Calu3 (cell line): ENCODE results near the gene COL15A1. TPM values are rescaled to one million over a fixed set of nuclear protein-coding genes. Genes with fewer than 3 reads are reported as not detected.

Experiments used
- BruUV-seq: library from RNA; stranded (reverse); fragments of 400-500 nt; replicated peaks from 2 replicates; lab custom pipeline; 2021; lab: Mats Ljungman, UMichigan
- CTCF ChIA-PET: fragments of 300-600 bp; sonication (Branson Sonifier 250); formaldehyde crosslinking; loops from one replicate; lab custom pipeline; 2022; ENCODE audit warnings: antibody characterized with exemption; lab: Charles Lee
- DNase-seq: peaks from one replicate; pipeline ENCODE4 v3.0.0; 2022
- H3K27ac Mint-ChIP-seq: one replicate; pipeline ENCODE4 v1.8.0; 2022; ENCODE audit warnings: mixed read lengths; ENCODE audit not compliant: unreplicated experiment
- H3K27me3 Mint-ChIP-seq: one replicate; pipeline ENCODE4 v1.8.0; 2022; ENCODE audit warnings: mixed read lengths; ENCODE audit not compliant: unreplicated experiment
- H3K36me3 Mint-ChIP-seq: one replicate; pipeline ENCODE4 v1.8.0; 2022; ENCODE audit warnings: mild to moderate bottlenecking, moderate library complexity, mixed read lengths; ENCODE audit not compliant: insufficient read depth, unreplicated experiment
- H3K4me1 Mint-ChIP-seq: one replicate; pipeline ENCODE4 v1.8.0; 2022; ENCODE audit warnings: mild to moderate bottlenecking, low read depth, mixed read lengths; ENCODE audit not compliant: unreplicated experiment
- H3K4me3 Mint-ChIP-seq: one replicate; pipeline ENCODE4 v1.8.0; 2022; ENCODE audit warnings: mild to moderate bottlenecking, low read depth, moderate library complexity, mixed read lengths; ENCODE audit not compliant: unreplicated experiment
- H3K9me3 Mint-ChIP-seq: one replicate; pipeline ENCODE4 v1.8.0; 2022; ENCODE audit warnings: low read depth, mixed read lengths; ENCODE audit not compliant: unreplicated experiment
- intact Hi-C: fragments of 100-400 bp; cut with micrococcal nuclease; formaldehyde crosslinking; loops from one replicate; pipeline ENCODE4 v1.10.0; 2022; ENCODE audit not compliant: unreplicated experiment
- total RNA-seq: library from RNA; stranded (reverse); gene quantifications from 2 replicates; pipeline ENCODE4 v1.2.3, GENCODE V29; 2022
- TF ChIP-seq, protein P1 (sequence below): fragments of 200-600 bp; IDR thresholded peaks from one replicate; pipeline ENCODE4 v1.8.0; 2022; ENCODE audit warnings: antibody characterized with exemption; ENCODE audit not compliant: unreplicated experiment

COL15A1 gene
- total RNA-seq, 1 experiment from 2014 or later: not detected

DNA sequence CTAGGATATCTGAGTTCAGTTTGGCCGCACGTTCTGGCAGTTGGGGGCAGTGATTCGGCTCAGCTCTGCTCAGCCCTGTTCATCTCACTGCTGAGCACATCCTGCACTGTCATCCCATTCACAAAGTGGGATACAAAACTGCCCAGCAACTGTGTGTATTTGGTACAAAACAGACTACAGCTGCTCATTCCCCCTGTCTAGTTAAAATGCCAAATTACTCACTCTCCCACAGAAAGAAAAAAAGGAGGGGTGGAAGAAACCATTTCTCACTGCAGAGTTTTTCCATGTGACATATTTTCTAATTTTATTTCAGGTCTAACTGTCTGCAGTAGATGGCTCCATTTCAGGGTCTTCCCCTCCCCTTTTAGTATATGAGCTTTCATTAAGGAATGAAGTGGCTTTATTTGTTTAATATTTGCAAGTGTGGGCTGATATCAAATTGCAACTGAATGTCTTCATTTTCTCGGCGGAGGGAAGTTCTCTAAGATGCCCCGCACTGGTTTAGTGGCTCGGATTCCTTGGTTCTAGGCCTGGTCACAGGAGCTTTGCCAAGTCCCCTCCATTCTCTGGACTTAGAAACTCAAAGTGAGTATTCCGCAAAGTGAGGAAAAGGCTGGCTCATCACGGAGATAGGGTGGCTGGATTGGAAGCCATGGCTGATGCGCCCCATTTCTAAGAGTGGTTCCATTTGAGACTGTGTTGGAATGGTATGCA lies 14.7 kb downstream of the COL15A1 start:
- peaks cover 77% of the 10 kb centered on the region for H3K27me3 Mint-ChIP-seq
- CTCF ChIA-PET: no interaction called here
- no peak overlapping the region for H3K27ac Mint-ChIP-seq
- H3K4me1 Mint-ChIP-seq: no peaks in the 10 kb centered on the region
- H3K36me3 Mint-ChIP-seq: no peaks in the 10 kb centered on the region
- TF ChIP-seq, protein P1, sequence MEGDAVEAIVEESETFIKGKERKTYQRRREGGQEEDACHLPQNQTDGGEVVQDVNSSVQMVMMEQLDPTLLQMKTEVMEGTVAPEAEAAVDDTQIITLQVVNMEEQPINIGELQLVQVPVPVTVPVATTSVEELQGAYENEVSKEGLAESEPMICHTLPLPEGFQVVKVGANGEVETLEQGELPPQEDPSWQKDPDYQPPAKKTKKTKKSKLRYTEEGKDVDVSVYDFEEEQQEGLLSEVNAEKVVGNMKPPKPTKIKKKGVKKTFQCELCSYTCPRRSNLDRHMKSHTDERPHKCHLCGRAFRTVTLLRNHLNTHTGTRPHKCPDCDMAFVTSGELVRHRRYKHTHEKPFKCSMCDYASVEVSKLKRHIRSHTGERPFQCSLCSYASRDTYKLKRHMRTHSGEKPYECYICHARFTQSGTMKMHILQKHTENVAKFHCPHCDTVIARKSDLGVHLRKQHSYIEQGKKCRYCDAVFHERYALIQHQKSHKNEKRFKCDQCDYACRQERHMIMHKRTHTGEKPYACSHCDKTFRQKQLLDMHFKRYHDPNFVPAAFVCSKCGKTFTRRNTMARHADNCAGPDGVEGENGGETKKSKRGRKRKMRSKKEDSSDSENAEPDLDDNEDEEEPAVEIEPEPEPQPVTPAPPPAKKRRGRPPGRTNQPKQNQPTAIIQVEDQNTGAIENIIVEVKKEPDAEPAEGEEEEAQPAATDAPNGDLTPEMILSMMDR: no peak
- intact Hi-C loops: no loop called here
- H3K9me3 Mint-ChIP-seq: no peaks in the 10 kb centered on the region
- DNase-seq: no peak
- BruUV-seq: no TSS peak
- H3K4me3 Mint-ChIP-seq: no peak overlapping the region

DNA sequence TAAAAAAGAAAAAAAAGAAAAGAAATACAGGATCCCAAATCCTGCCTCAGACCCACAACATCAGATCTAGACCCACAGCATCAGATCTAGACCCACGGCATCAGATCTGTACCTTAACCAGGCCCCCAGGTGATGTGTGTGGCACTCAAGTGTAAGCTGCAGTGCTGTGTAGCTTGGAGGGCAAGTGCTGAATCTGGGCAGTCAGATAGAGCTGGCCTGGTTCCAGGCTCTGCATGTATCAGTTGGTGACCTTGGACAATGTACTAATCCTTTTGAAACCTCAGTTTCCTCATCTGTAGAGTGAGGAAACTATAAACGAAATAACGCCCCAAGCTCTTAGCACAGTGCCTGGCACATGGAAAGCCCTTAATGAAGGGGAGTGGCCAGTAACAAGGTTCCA lies 16.7 kb downstream of the COL15A1 start:
- Mint-ChIP-seq H3K4me3 (no peak overlapping the region), H3K27ac (no peak overlapping the region), H3K27me3 (peaks cover 72% of the 10 kb centered on the region), H3K9me3 (no peaks in the 10 kb centered on the region), H3K36me3 (no peaks in the 10 kb centered on the region), H3K4me1 (no peaks in the 10 kb centered on the region)
- CTCF ChIA-PET: no interaction called here
- TF ChIP-seq, protein P1: no peak
- intact Hi-C loops: no loop called here
- no peak for DNase-seq
- BruUV-seq: no TSS peak

DNA sequence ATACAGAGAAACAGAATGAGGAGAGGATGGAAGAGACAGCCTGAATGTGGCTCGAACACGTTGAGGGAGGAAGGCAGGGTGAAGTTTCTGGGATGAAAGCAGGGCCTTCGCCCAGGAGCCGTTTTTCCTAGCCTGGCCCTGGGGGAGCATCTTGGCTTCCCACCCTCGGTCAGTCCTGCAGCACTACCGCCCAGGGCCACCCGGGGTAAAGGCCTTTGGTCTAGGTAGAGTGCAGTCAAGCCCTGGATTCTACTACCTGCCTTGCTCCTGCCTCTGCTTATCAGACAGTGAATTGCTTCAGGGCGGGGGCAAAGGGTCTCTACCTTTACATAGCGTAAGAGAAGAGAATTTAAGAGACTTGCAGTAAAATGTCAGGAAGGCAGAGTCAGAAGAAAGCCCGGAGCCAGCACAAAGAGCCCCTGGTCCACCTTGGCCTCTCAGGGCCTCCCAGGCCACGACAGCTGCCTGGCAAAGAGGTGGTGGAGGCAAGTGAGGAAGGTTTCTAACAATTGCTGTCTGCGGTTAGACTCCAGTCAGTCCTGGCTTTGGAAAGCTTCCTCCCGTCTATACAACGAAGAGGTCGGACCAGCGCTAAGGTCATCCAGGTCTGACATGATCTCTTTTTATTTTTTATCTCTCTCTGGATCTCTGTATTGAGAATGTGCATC lies 17.9 kb downstream of the COL15A1 start:
- Mint-ChIP-seq H3K4me1 (no peaks in the 10 kb centered on the region), H3K4me3 (no peak overlapping the region), H3K9me3 (no peaks in the 10 kb centered on the region), H3K27ac (no peak overlapping the region), H3K36me3 (no peaks in the 10 kb centered on the region), H3K27me3 (peaks cover 69% of the 10 kb centered on the region)
- intact Hi-C loops: no loop called here
- TF ChIP-seq, protein P1: no peak
- no TSS peak for BruUV-seq
- CTCF ChIA-PET: no interaction called here
- no peak for DNase-seq

DNA sequence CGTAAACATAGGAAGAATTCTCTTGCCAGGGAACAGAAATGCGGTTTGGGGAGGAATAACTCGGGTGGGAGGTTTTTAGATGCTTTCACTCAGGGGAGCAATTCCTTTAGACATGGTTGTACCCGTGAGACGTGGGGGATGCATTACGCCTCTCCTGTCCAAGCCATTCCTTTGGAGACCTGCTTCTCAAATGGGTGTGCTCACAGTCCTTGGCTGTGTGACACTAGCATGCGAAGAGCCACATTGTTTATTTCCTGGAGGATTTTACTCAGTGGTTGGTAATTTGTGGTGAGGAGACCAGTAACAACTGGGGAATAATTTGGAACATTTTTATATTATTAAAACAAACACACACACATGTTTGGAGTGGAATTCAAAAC lies 18.5 kb downstream of the COL15A1 start:
- Mint-ChIP-seq H3K4me3 (no peak overlapping the region), H3K36me3 (no peaks in the 10 kb centered on the region), H3K4me1 (no peaks in the 10 kb centered on the region), H3K9me3 (no peaks in the 10 kb centered on the region), H3K27ac (no peak overlapping the region), H3K27me3 (peaks cover 67% of the 10 kb centered on the region)
- no TSS peak for BruUV-seq
- TF ChIP-seq, protein P1: no peak
- DNase-seq: no peak
- intact Hi-C loops: no loop called here
- CTCF ChIA-PET: no interaction called here
